GM12891 (cell line): ENCODE data around the gene CHCHD6.

ENCODE experiments used
- POLR2A ChIP-seq: IDR thresholded peaks from 2 replicates; pipeline ENCODE4 v1.6.1; 2011; ENCODE audit warnings: low read depth, low read length, control low read depth
- POLR2AphosphoS5 ChIP-seq: IDR thresholded peaks from 2 replicates; pipeline ENCODE4 v1.6.1; 2011; ENCODE audit warnings: low read depth, low read length, control low read depth

GRCh38 chr3:126925411-126926171 is 221.6 kb downstream of the CHCHD6 start:
- TF ChIP-seq POLR2AphosphoS5, result no peak
- no peak for TF ChIP-seq POLR2A
